Endothelial cell of umbilical vein (primary cell): ENCODE data around the gene SAMD10.

Experiments
- EZH2 ChIP-seq: IDR thresholded peaks from 2 replicates; pipeline ENCODE4 v1.6.1; 2012; ENCODE audit warnings: borderline replicate concordance, low read depth, mild to moderate bottlenecking, moderate library complexity, low read length, inconsistent platforms; ENCODE audit not compliant: severe bottlenecking
- JUN ChIP-seq: IDR thresholded peaks from 2 replicates; pipeline ENCODE4 v1.6.1; 2011; ENCODE audit warnings: borderline replicate concordance, low read depth; ENCODE audit not compliant: insufficient read length, insufficient read depth
- MYC ChIP-seq: IDR thresholded peaks from one replicate; pipeline ENCODE4 v1.6.1; 2011; ENCODE audit warnings: mild to moderate bottlenecking, low read depth, low read length
- POLR2A ChIP-seq: IDR thresholded peaks from 2 replicates; pipeline ENCODE4 v1.6.1; 2012; ENCODE audit warnings: low read depth, mild to moderate bottlenecking, control low read depth, low read length
- TF ChIP-seq, protein P1 (sequence below), 2 donors: IDR thresholded peaks; 1 replicate in 1 of 2; 2 replicates in 1 of 2; pipeline ENCODE4 v1.5.1; 2011; ENCODE audit warnings: low read length in 2 of 2, mild to moderate bottlenecking in 2 of 2, moderate library complexity in 2 of 2, control low read depth in 1 of 2, inconsistent platforms in 1 of 2, low read depth in 1 of 2; ENCODE audit not compliant: insufficient read depth in 1 of 2; ENCODE audit errors: extremely low read depth in 1 of 2

DNA sequence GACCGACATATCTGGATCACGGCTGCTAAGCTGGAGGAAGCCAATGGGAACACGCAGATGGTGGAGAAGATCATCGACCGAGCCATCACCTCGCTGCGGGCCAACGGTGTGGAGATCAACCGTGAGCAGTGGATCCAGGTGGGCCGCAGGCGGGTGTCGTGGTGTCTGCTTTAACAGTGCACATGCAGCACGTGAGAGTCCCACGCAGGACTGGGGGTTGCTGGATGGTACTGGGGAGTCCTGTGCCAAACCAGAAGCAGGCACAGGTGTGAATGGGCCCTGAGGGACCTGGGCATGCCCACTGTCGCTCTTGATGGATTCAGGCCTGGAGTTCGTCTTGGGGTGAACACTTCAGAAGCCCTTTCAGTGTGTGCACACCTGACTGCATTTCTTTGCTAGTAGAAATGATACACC lies 31.9 kb upstream of the SAMD10 start:
- TF ChIP-seq POLR2A, result no peak
- TF ChIP-seq MYC, result no peak
- TF ChIP-seq, protein P1, sequence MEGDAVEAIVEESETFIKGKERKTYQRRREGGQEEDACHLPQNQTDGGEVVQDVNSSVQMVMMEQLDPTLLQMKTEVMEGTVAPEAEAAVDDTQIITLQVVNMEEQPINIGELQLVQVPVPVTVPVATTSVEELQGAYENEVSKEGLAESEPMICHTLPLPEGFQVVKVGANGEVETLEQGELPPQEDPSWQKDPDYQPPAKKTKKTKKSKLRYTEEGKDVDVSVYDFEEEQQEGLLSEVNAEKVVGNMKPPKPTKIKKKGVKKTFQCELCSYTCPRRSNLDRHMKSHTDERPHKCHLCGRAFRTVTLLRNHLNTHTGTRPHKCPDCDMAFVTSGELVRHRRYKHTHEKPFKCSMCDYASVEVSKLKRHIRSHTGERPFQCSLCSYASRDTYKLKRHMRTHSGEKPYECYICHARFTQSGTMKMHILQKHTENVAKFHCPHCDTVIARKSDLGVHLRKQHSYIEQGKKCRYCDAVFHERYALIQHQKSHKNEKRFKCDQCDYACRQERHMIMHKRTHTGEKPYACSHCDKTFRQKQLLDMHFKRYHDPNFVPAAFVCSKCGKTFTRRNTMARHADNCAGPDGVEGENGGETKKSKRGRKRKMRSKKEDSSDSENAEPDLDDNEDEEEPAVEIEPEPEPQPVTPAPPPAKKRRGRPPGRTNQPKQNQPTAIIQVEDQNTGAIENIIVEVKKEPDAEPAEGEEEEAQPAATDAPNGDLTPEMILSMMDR (IDR thresholded peaks at IDR 0.05; ENCODE audit: extremely low read depth in 1 of 2, insufficient read depth in 1 of 2, low read depth in 1 of 2, low read length in 2 of 2), result no peak
- no peak for TF ChIP-seq EZH2
- TF ChIP-seq JUN, result no peak
